Suprapubic skin (tissue), 4 donors: Measurements from ENCODE around the gene DIPK1B. TPM values are rescaled to one million over a fixed set of nuclear protein-coding genes. Genes with fewer than 3 reads are reported as not detected.
"Not testable (repeated sequence)": the region's sequence is repeated elsewhere in the genome, so short reads cannot be mapped to it uniquely, and the experiment has no call there.

Source experiments
- DNase-seq, 2 donors: peaks; one replicate each; pipeline ENCODE4 v3.0.0-alpha.2; 2019; ENCODE audit warnings: low spot score in 2 of 2
- H3K27ac ChIP-seq: fragments of 200-600 bp; sonication (generic); one replicate; pipeline ENCODE4 v1.5.1; 2019
- H3K27me3 ChIP-seq: fragments of 200-600 bp; sonication (generic); one replicate; pipeline ENCODE4 v1.5.1; 2019
- H3K36me3 ChIP-seq: fragments of 200-600 bp; sonication (generic); one replicate; pipeline ENCODE4 v1.5.1; 2019
- H3K4me1 ChIP-seq: fragments of 200-600 bp; sonication (generic); one replicate; pipeline ENCODE4 v1.5.1; 2019
- H3K4me3 ChIP-seq: fragments of 200-600 bp; sonication (generic); one replicate; pipeline ENCODE4 v1.5.1; 2019; ENCODE audit warnings: mild to moderate bottlenecking
- H3K9me3 ChIP-seq: fragments of 200-600 bp; sonication (generic); one replicate; pipeline ENCODE4 v1.5.1; 2019
- CTCF ChIP-seq, 2 donors: fragments of 200-600 bp in 1 of 2; fragments of 450-650 bp in 1 of 2; sonication (generic) in 1 of 2; IDR thresholded peaks; one replicate each; pipeline ENCODE4 v1.5.1; 2016 to 2019; ENCODE audit warnings: antibody characterized with exemption in 2 of 2, mild to moderate bottlenecking in 1 of 2, moderate library complexity in 1 of 2
- EP300 ChIP-seq: sonication (generic); formaldehyde crosslinking; IDR thresholded peaks from one replicate; pipeline ENCODE4 v1.6.1; 2017; ENCODE audit warnings: antibody characterized with exemption
- POLR2A ChIP-seq, 2 donors: fragments of 450-650 bp; IDR thresholded peaks; one replicate each; pipeline ENCODE4 v1.6.1; 2017; ENCODE audit warnings: antibody characterized with exemption in 2 of 2, mild to moderate bottlenecking in 2 of 2, moderate library complexity in 2 of 2
- POLR2AphosphoS5 ChIP-seq, 3 donors: sonication (generic); formaldehyde crosslinking; IDR thresholded peaks; one replicate each; pipeline ENCODE4 v1.6.1; 2017; ENCODE audit warnings: antibody characterized with exemption in 3 of 3
- WGBS: methylation state at CpG from one replicate; pipeline ENCODE4 v1.1.5; 2018; 5-methylcytosine and 5-hydroxymethylcytosine counted together
- total RNA-seq, 4 donors: library from RNA; depleted of rRNA; stranded (reverse); fragments of >200 nt; gene quantifications; one replicate each; pipeline ENCODE4 v1.1.0, GENCODE V29; 2016

DIPK1B gene
- total RNA-seq, 4 donors from 2014 or later: 3.8 to 13.1 (median 6.3) TPM

- DNase-seq: no peak
- Histone ChIP-seq H3K27me3 (peaks cover 69% of the 10 kb centered on the region), H3K4me1 (peaks cover 8% of the 10 kb centered on the region), H3K36me3 (no peaks in the 10 kb centered on the region), H3K27ac (no peak within 1 kb of the TSS), H3K4me3 (no peak within 1 kb of the TSS), H3K9me3 (no peaks in the 10 kb centered on the region)
- TF ChIP-seq POLR2AphosphoS5 (IDR thresholded peaks at IDR 0.05) (no peak), CTCF (IDR thresholded peaks at IDR 0.05) (no peak), EP300 (no peak), POLR2A (IDR thresholded peaks at IDR 0.05) (no peak)
- WGBS: 69% methylated on average over 3 of the region's 14 CpGs
Observed at GRCh38 chr9:136764301-136764891, 52.0 kb downstream of the DIPK1B start, which contains the start of gene LCN15. Gene LCN15, minus strand, starts transcription at chr9:136764518. Its CDS starts 30 bp downstream, at chr9:136764488.

GRCh38 chr9:136765041-136765440 lies 52.7 kb downstream of the DIPK1B start:
- Histone ChIP-seq H3K4me1 (peaks cover 8% of the 10 kb centered on the region), H3K27me3 (peaks cover 64% of the 10 kb centered on the region), H3K4me3 (no peak overlapping the region), H3K36me3 (no peaks in the 10 kb centered on the region), H3K27ac (no peak overlapping the region), H3K9me3 (no peaks in the 10 kb centered on the region)
- no CpG with 5 or more reads among the region's 14 CpGs for WGBS
- TF ChIP-seq EP300 (no peak), POLR2AphosphoS5 (IDR thresholded peaks at IDR 0.05) (no peak), POLR2A (IDR thresholded peaks at IDR 0.05) (no peak), CTCF (IDR thresholded peaks at IDR 0.05) (no peak)
- no peak for DNase-seq

GRCh38 chr9:136765745-136766409 lies 53.5 kb downstream of the DIPK1B start:
- WGBS: 72% methylated on average over 14 of the region's 14 CpGs
- H3K4me1 ChIP-seq, H3K4me3 ChIP-seq, H3K36me3 ChIP-seq, H3K9me3 ChIP-seq, H3K27ac ChIP-seq, DNase-seq: not testable (repeated sequence)
- H3K27me3 ChIP-seq: peaks cover 56% of the 10 kb centered on the region

- not testable (repeated sequence) for H3K9me3 ChIP-seq, H3K4me1 ChIP-seq, H3K4me3 ChIP-seq, H3K36me3 ChIP-seq, H3K27ac ChIP-seq
- peak in 1 of 2 donors; percentile 65 for DNase-seq
- 43% methylated on average over 12 of the region's 18 CpGs for WGBS
- TF ChIP-seq CTCF (IDR thresholded peaks at IDR 0.05): peak in 1 of 2 donors; percentile 29
- H3K27me3 ChIP-seq: peaks cover 51% of the 10 kb centered on the region
Observed at GRCh38 chr9:136766410-136767120, 54.2 kb downstream of the DIPK1B start.

- TF ChIP-seq EP300 (no peak), CTCF (IDR thresholded peaks at IDR 0.05) (peak in 1 of 2 donors; percentile 51), POLR2A (IDR thresholded peaks at IDR 0.05) (no peak)
- Histone ChIP-seq H3K4me1 (no peaks in the 10 kb centered on the region), H3K9me3 (no peaks in the 10 kb centered on the region), H3K27me3 (peaks cover 20% of the 10 kb centered on the region), H3K27ac (no peak overlapping the region), H3K4me3 (no peak overlapping the region), H3K36me3 (no peaks in the 10 kb centered on the region)
- no peak for DNase-seq
- 22% methylated on average over 10 of the region's 16 CpGs for WGBS
Observed at GRCh38 chr9:136769710-136770191, 57.4 kb downstream of the DIPK1B start.
